ENCODE measurements around the gene PLEK2. TPM values are rescaled to one million over a fixed set of nuclear protein-coding genes. Genes with fewer than 3 reads are reported as not detected.

PLEK2 gene
- total RNA-seq, 4 donors from 2014 or later = 0.39 to 1.2 TPM; not detected in 2

DNA sequence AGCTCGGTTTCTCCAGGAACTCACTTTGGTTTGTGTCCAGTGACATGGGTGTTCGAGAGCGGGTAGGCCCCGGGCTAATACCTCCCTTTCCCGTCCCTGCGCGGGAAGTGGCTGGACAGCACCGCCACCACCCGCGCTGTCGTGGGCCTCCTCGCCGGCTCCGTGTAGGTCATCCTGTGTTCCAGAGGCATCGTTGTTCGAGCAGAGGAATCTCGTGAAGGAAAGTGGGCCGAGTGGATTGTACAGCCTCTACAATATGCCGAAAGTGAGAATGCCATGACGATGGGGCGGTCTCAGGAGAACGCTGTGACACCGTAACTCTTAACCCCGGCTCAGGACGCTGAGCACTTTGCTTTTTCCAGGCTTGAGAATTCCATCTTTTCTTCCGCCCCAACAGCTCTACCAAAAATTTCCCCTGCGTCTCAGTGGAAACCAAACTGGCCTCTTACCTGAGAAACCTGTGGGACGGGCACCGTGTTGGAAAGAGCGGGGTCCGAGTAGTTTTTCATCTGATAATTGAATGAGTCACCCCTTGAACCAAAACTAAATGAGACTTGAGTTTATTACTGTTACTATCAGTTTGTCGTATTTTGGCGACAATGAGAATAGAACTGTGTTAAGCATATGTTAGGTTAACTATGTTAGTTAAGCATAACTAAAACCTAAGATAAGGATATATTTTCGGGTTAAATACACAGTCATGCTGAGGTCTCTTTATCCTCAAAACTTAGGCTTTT, 51.3 kb downstream of the PLEK2 start:
- 2 to 3% methylated on average over 26 to 34 of the region's 34 CpGs for WGBS, 2 donors
- Histone ChIP-seq H3K27ac (peak overlapping the region; percentile 80 to 98 (median 90)), H3K4me1 (peaks cover 3 to 73% (median 33%) of the 10 kb centered on the region in 4 donors), H3K36me3 (peaks cover 0 to 11% (median 0%) of the 10 kb centered on the region in 3 donors), H3K27me3 (no peaks in the 10 kb centered on the region), H3K4me3 (peak overlapping the region; percentile 73 to 92 (median 82)), H3K9me3 (no peaks in the 10 kb centered on the region)
- TF ChIP-seq EP300 (IDR thresholded peaks at IDR 0.05) = no peak
- TF ChIP-seq, protein P1, sequence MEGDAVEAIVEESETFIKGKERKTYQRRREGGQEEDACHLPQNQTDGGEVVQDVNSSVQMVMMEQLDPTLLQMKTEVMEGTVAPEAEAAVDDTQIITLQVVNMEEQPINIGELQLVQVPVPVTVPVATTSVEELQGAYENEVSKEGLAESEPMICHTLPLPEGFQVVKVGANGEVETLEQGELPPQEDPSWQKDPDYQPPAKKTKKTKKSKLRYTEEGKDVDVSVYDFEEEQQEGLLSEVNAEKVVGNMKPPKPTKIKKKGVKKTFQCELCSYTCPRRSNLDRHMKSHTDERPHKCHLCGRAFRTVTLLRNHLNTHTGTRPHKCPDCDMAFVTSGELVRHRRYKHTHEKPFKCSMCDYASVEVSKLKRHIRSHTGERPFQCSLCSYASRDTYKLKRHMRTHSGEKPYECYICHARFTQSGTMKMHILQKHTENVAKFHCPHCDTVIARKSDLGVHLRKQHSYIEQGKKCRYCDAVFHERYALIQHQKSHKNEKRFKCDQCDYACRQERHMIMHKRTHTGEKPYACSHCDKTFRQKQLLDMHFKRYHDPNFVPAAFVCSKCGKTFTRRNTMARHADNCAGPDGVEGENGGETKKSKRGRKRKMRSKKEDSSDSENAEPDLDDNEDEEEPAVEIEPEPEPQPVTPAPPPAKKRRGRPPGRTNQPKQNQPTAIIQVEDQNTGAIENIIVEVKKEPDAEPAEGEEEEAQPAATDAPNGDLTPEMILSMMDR (IDR thresholded peaks at IDR 0.05) = no peak
- no peak for TF ChIP-seq POLR2A (IDR thresholded peaks at IDR 0.05)
- DNase-seq (ENCODE audit: low spot score in 2 of 2) = no peak

DNA sequence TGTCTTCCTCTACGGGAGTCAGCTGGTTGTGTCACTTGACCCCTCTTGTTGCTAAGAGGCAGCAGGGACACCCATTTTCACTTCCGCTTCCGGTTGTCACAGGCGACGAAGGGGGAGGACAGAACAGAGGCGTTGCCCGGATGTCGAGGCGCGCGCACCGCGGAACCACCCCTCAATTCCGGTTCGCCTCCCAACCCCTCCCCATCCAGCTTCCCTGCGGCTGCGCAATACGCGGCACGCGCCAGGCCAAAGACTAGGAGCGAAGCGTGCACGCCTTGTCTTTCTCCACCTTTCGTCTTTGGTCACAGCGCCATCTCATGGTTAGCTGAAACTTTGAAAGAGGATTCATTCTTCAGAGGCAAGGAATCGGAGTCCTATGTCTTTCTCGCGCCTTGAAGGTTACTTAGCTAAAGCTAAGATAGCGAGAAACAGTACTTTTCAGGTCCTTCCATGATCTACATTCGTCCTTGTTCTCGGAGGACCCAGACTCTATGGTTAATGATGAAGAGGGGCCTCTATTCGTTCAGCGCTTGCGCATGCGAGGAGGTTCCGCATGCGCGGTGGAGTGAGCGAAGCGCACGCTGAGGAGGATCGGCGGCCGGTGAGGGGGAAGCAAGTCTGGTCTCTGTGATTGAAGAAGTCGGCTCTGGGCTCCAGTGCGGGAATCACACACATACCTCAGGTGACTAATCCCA, 52.0 kb downstream of the PLEK2 start, which contains the start of the genes ATP6V1D and EIF2S1:
ATP6V1D (minus strand) TSS at position 30 of the 695 bp plus-strand sequence. CDS start 106 bp downstream, outside the sequence.
EIF2S1 (plus strand) TSS at position 554 of the 695 bp plus-strand sequence. CDS start 4,440 bp downstream, outside the sequence.
- peak; percentile 95 to 98 for DNase-seq (ENCODE audit: low spot score in 2 of 2)
- Histone ChIP-seq H3K36me3 (peaks cover 0 to 3% (median 0%) of the 10 kb centered on the region in 3 donors), H3K27me3 (no peaks in the 10 kb centered on the region), H3K9me3 (no peaks in the 10 kb centered on the region), H3K27ac (peak within 1 kb of the TSS; percentile 80 to 98 (median 90)), H3K4me3 (peak within 1 kb of the TSS; percentile 73 to 92 (median 82)), H3K4me1 (peaks cover 3 to 66% (median 33%) of the 10 kb centered on the region in 4 donors)
- peak; percentile 62 to 91 for TF ChIP-seq EP300 (IDR thresholded peaks at IDR 0.05)
- TF ChIP-seq, protein P1 (IDR thresholded peaks at IDR 0.05) = peak; percentile 90 to 99 (median 98)
- TF ChIP-seq POLR2A (IDR thresholded peaks at IDR 0.05) = peak; percentile 25 to 48
- WGBS, 2 donors = 0 to 1% methylated on average over 41 to 47 of the region's 47 CpGs

DNA sequence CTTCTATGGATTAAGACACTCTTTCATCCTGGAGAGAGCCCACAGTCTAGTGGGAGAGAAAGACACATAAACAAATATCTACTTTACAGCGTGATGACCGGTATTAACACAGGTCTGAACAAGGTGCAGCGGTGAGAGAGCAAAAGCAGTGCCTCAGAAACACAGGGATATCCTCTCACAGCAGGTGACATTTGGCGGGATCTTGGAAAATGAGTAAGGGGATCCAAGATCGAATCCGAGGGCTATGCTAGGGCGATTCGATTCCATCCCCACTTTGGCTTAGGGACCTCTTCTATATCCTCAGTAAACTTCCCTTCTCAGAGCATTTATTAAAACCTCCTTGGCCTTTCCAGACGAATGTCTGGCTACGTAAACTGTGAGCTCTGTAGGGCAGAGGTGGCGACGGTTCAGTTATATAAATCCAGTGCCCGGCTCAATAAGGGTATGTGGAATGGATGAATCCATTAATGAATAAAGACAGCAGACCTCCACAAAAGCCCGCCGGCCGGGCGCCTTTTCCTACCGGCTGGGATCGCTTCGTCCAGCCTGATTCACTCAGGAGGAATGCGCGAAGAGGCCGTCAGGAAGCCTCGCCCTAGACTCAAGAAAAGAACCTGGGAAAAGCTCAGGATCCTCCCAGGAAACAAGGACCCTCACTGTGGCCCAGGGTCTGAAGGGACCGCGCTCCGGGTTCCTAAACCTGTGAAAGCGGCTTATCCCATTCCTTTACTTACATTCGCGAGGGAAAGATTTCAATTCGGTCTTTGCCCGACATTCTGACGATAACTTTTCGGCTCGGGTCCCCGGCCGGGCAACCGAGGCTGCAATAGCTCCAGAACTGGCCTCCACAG, 52.8 kb downstream of the PLEK2 start:
- no peak for DNase-seq (ENCODE audit: low spot score in 2 of 2)
- 2% methylated on average over 31 to 38 of the region's 38 CpGs for WGBS, 2 donors
- Histone ChIP-seq H3K4me3 (peak overlapping the region; percentile 63 to 92 (median 77)), H3K36me3 (no peaks in the 10 kb centered on the region), H3K9me3 (no peaks in the 10 kb centered on the region), H3K27ac (peak overlapping the region; percentile 18 to 98 (median 86)), H3K27me3 (no peaks in the 10 kb centered on the region), H3K4me1 (peaks cover 3 to 63% (median 33%) of the 10 kb centered on the region in 4 donors)
- TF ChIP-seq POLR2A (IDR thresholded peaks at IDR 0.05) = no peak
- TF ChIP-seq, protein P1 (IDR thresholded peaks at IDR 0.05) = no peak
- TF ChIP-seq EP300 (IDR thresholded peaks at IDR 0.05) = no peak

DNA sequence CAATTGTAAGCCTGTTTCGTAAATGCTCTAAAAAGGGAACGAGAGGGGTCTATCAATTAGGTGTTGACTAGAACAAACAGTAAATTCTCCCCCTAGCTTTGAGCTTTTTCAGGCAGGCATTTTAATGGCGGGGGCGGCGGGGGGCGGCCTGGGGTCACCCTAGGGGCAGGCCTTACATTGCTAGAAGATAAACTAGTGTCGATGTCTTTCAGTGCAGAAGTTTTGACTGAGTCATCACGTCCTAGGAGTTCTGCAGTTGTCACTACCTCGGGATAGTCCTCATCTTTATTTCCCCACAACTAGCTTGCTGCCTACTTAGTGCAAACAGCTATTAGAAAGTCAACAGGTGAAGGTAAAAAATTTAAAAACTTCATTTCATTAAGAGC, 54.0 kb downstream of the PLEK2 start:
- WGBS, 2 donors = 43 to 52% methylated on average over 9 of the region's 9 CpGs
- no peak overlapping the region for H3K27ac ChIP-seq
- peak overlapping the region in 1 of 4 donors; percentile 20 for H3K4me3 ChIP-seq
- no peak for DNase-seq (ENCODE audit: low spot score in 2 of 2)
- peaks cover 0 to 4% (median 0%) of the 10 kb centered on the region in 3 donors for H3K36me3 ChIP-seq
- no peaks in the 10 kb centered on the region for H3K27me3 ChIP-seq
- peaks cover 3 to 51% (median 33%) of the 10 kb centered on the region in 4 donors for H3K4me1 ChIP-seq
- TF ChIP-seq EP300 (IDR thresholded peaks at IDR 0.05) (no peak), POLR2A (IDR thresholded peaks at IDR 0.05) (no peak)
- TF ChIP-seq, protein P1 (IDR thresholded peaks at IDR 0.05) = no peak
- no peaks in the 10 kb centered on the region for H3K9me3 ChIP-seq
